Ovary (tissue), 3 donors: ENCODE measurements around the gene LMOD3.

Experiments used
- EP300 ChIP-seq: sonication (generic); formaldehyde crosslinking; IDR thresholded peaks from one replicate; pipeline ENCODE4 v1.6.1; 2017; ENCODE audit warnings: antibody characterized with exemption
- POLR2A ChIP-seq: fragments of 450-650 bp; IDR thresholded peaks from one replicate; pipeline ENCODE4 v1.6.1; 2017; ENCODE audit warnings: antibody characterized with exemption, mild to moderate bottlenecking, moderate library complexity
- TF ChIP-seq, protein P1 (sequence below), 3 donors: fragments of 450-650 bp in 2 of 3; fragments of 200-600 bp in 1 of 3; IDR thresholded peaks; one replicate each; pipeline versions ENCODE4 v1.5.1 to v1.8.0; 2016 to 2022; ENCODE audit warnings: antibody characterized with exemption in 3 of 3, mild to moderate bottlenecking in 1 of 3
- donor health status: DM: no; HTN: no; CAD: no.

DNA sequence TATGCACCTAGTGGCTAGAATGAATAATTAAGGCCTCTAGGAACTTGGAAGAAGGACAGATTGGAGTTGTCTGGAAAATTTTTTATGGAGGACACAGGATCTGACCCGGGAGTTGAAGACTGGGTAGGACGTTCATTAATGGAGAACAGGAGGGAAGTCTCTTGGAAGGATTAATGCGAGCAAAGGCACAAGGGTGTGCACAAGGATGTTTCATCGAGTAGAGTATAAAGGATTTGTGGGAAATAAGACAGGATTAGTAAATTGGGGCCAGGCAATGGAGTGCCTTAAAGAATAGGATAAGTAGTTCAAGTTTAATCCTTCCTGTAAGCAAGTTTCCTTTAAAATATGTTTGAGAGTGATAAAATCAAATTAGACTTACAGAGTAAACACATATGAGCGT is 14.6 kb downstream of the LMOD3 start:
- TF ChIP-seq, protein P1, sequence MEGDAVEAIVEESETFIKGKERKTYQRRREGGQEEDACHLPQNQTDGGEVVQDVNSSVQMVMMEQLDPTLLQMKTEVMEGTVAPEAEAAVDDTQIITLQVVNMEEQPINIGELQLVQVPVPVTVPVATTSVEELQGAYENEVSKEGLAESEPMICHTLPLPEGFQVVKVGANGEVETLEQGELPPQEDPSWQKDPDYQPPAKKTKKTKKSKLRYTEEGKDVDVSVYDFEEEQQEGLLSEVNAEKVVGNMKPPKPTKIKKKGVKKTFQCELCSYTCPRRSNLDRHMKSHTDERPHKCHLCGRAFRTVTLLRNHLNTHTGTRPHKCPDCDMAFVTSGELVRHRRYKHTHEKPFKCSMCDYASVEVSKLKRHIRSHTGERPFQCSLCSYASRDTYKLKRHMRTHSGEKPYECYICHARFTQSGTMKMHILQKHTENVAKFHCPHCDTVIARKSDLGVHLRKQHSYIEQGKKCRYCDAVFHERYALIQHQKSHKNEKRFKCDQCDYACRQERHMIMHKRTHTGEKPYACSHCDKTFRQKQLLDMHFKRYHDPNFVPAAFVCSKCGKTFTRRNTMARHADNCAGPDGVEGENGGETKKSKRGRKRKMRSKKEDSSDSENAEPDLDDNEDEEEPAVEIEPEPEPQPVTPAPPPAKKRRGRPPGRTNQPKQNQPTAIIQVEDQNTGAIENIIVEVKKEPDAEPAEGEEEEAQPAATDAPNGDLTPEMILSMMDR (IDR thresholded peaks at IDR 0.05) = no peak
- TF ChIP-seq POLR2A = no peak
- no peak for TF ChIP-seq EP300
